HepG2 (cell line): ENCODE results near the gene ZNF548. TPM values are rescaled to one million over a fixed set of nuclear protein-coding genes. Genes with fewer than 3 reads are reported as not detected.

Source experiments
- ADNP ChIP-seq: sonication (generic); formaldehyde crosslinking; IDR thresholded peaks from 2 replicates; pipeline ENCODE4 v1.4.0; 2020; ENCODE audit warnings: missing genetic modification reagents
- ASH2L ChIP-seq: fragments of 300-600, 200-600 bp; sonication (generic); IDR thresholded peaks from 2 replicates; pipeline ENCODE4 v1.7.0; 2017; ENCODE audit warnings: low read depth, mild to moderate bottlenecking, moderate library complexity, mixed read lengths, low read length; ENCODE audit not compliant: insufficient read length
- ETV5 ChIP-seq: IDR thresholded peaks from 2 replicates; pipeline ENCODE4 v1.6.1; 2018; ENCODE audit warnings: missing biosample characterization, missing genetic modification reagents, inconsistent platforms, borderline replicate concordance
- KDM6A ChIP-seq: IDR thresholded peaks from 2 replicates; pipeline ENCODE4 v1.6.1; 2016; ENCODE audit warnings: low read depth
- MTF2 ChIP-seq: sonication (generic); formaldehyde crosslinking; IDR thresholded peaks from 2 replicates; pipeline ENCODE4 v1.5.0; 2020; ENCODE audit warnings: missing genetic modification reagents, borderline replicate concordance
- SMAD9 ChIP-seq: sonication (generic); formaldehyde crosslinking; IDR thresholded peaks from 2 replicates; pipeline ENCODE4 v1.5.1; 2020; ENCODE audit warnings: mild to moderate bottlenecking, missing genetic modification reagents
- ZNF367 ChIP-seq: sonication (generic); formaldehyde crosslinking; IDR thresholded peaks from 2 replicates; pipeline ENCODE4 v1.4.0; 2020; ENCODE audit warnings: missing genetic modification reagents, borderline replicate concordance
- ZNF557 ChIP-seq: sonication (generic); formaldehyde crosslinking; IDR thresholded peaks from 2 replicates; pipeline ENCODE4 v1.4.0; 2020; ENCODE audit warnings: missing genetic modification reagents
- ZNF839 ChIP-seq: sonication (generic); formaldehyde crosslinking; IDR thresholded peaks from 2 replicates; pipeline ENCODE4 v1.4.0; 2020; ENCODE audit warnings: missing genetic modification reagents, mild to moderate bottlenecking, borderline replicate concordance
- polyA plus RNA-seq, 8 experiments: library from polyadenylated mRNA; depleted of rRNA in 3 of 8; stranded (reverse) in 7 of 8; unstranded in 1 of 8; fragments of >200 nt; fragmentation: Illumina TruSeq in 4 of 8; extraction: Trizol in 4 of 8; gene quantifications; 2 replicates each; pipeline versions ENCODE4 v1.2.1 to v1.2.3, GENCODE V29; 2011 to 2016; ENCODE audit warnings: low read depth in 4 of 8, missing spikeins in 1 of 8, mixed read lengths in 1 of 8; ENCODE audit not compliant: insufficient read depth in 1 of 8
- total RNA-seq, 5 experiments: library from RNA; depleted of rRNA; stranded (reverse); fragments of >200 nt; fragmentation: Illumina TruSeq; extraction: Trizol; gene quantifications; 2 replicates each; pipeline ENCODE4 v1.2.3, GENCODE V29; 2016; ENCODE audit warnings: low read depth in 1 of 5
- TF ChIP-seq, protein P1 (sequence below): sonication (generic); formaldehyde crosslinking; IDR thresholded peaks from 2 replicates; pipeline ENCODE4 v1.8.1; 2022; ENCODE audit warnings: mild to moderate bottlenecking, missing genetic modification reagents
- TF ChIP-seq, protein P2 (sequence below): sonication (generic); formaldehyde crosslinking; IDR thresholded peaks from 2 replicates; pipeline ENCODE4 v1.5.0; 2020; ENCODE audit warnings: missing genetic modification reagents
- TF ChIP-seq, protein P3 (sequence below), 2 experiments: sonication (generic) in 1 of 2; formaldehyde crosslinking in 1 of 2; IDR thresholded peaks; 2 replicates each; pipeline versions ENCODE4 v1.4.0 to v1.6.1; 2018 to 2020; ENCODE audit warnings: missing genetic modification reagents in 2 of 2, borderline replicate concordance in 1 of 2, low read depth in 1 of 2, mild to moderate bottlenecking in 1 of 2, missing biosample characterization in 1 of 2
- TF ChIP-seq, protein P4 (sequence below): sonication (generic); formaldehyde crosslinking; IDR thresholded peaks from 2 replicates; pipeline ENCODE4 v1.4.0; 2020; ENCODE audit warnings: low read depth, mild to moderate bottlenecking, missing genetic modification reagents
- TF ChIP-seq, protein P5 (sequence below): sonication (generic); formaldehyde crosslinking; conservative IDR thresholded peaks from 2 replicates; pipeline ENCODE4 v1.4.0; 2020; ENCODE audit warnings: missing genetic modification reagents
- TF ChIP-seq, protein P6 (sequence below): sonication (generic); formaldehyde crosslinking; conservative IDR thresholded peaks from 2 replicates; pipeline ENCODE4 v1.4.0; 2020; ENCODE audit warnings: mild to moderate bottlenecking, missing genetic modification reagents, moderate library complexity
- TF ChIP-seq, protein P7 (sequence below): sonication (generic); formaldehyde crosslinking; IDR thresholded peaks from 2 replicates; pipeline ENCODE4 v1.4.0; 2020; ENCODE audit warnings: missing genetic modification reagents

Gene ZNF548
- total and polyA plus RNA-seq, 2 of the 13 experiments (the other 11 are each of a cell fraction or from before 2014, with no cell fraction given) = 19.6 to 24.9 TPM

DNA sequence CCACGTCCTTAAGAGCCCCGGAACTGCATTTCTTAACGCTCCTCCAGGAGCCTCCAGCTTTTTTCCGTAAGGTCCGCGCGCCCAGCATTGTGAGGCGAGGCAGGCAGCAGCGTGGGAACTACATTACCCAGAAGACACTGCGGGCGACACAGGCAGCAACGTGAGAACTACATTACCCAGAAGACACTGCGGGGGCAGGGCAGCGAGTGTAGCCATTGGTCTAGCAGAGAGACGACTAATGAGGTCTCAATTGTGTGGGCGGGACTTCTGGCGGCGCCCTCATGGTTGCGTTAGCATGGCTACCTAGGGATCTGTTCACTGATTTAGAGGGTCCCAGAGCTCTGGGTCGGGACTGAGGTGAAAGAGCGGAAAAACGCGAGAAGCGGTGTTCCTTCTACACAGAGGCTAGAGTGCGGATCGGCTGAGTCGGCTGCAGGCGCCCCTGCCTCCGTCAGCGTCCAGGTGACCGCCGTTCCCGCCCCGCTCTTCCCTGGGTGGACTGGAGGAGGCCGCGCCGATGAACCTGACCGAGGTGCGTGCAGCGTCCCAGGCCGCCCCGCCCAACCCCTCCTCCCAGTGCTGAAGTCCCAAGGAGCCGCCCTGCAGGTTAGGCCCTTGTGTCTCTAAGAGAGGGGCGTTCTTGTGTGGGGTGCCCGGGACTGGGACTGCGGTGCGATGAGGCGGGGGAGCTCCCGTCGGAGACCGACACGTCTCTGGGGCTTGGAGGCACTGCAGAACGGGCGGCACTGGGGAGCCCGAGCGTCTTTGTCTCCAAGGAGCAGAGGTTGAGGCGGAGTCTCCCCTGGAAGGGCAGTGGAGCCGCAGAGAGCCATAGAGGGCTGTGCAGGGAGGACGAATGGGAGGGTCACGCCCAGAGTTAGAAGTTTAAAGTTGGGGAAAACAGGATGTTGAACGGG is 45.7 kb downstream of the ZNF548 start, which contains the start of gene ZNF749 (continued):
- TF ChIP-seq, protein P1, sequence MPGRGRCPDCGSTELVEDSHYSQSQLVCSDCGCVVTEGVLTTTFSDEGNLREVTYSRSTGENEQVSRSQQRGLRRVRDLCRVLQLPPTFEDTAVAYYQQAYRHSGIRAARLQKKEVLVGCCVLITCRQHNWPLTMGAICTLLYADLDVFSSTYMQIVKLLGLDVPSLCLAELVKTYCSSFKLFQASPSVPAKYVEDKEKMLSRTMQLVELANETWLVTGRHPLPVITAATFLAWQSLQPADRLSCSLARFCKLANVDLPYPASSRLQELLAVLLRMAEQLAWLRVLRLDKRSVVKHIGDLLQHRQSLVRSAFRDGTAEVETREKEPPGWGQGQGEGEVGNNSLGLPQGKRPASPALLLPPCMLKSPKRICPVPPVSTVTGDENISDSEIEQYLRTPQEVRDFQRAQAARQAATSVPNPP (CRISPR knock-in tag) = no peak
- TF ChIP-seq, protein P2, sequence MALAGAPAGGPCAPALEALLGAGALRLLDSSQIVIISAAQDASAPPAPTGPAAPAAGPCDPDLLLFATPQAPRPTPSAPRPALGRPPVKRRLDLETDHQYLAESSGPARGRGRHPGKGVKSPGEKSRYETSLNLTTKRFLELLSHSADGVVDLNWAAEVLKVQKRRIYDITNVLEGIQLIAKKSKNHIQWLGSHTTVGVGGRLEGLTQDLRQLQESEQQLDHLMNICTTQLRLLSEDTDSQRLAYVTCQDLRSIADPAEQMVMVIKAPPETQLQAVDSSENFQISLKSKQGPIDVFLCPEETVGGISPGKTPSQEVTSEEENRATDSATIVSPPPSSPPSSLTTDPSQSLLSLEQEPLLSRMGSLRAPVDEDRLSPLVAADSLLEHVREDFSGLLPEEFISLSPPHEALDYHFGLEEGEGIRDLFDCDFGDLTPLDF = 0 out of 2 replicates have a peak, but pooled peaks have one; percentile 65
- TF ChIP-seq KDM6A = no peak
- 0 out of 2 replicates have a peak, but pooled peaks have one; percentile 49 for TF ChIP-seq ZNF367 (CRISPR knock-in tag)
- no peak for TF ChIP-seq ADNP (CRISPR knock-in tag)
- TF ChIP-seq MTF2 (CRISPR knock-in tag) = no peak
- TF ChIP-seq ZNF839 (CRISPR knock-in tag) = no peak
- TF ChIP-seq, protein P3, sequence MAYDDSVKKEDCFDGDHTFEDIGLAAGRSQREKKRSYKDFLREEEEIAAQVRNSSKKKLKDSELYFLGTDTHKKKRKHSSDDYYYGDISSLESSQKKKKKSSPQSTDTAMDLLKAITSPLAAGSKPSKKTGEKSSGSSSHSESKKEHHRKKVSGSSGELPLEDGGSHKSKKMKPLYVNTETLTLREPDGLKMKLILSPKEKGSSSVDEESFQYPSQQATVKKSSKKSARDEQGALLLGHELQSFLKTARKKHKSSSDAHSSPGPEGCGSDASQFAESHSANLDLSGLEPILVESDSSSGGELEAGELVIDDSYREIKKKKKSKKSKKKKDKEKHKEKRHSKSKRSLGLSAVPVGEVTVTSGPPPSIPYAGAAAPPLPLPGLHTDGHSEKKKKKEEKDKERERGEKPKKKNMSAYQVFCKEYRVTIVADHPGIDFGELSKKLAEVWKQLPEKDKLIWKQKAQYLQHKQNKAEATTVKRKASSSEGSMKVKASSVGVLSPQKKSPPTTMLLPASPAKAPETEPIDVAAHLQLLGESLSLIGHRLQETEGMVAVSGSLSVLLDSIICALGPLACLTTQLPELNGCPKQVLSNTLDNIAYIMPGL (CRISPR knock-in tag; IDR thresholded peaks at IDR 0.05; ENCODE audit: borderline replicate concordance in 1 of 2, low read depth in 1 of 2) = peak; percentile 24 to 84; a peak in 3 of 4 replicates
- TF ChIP-seq, protein P4, sequence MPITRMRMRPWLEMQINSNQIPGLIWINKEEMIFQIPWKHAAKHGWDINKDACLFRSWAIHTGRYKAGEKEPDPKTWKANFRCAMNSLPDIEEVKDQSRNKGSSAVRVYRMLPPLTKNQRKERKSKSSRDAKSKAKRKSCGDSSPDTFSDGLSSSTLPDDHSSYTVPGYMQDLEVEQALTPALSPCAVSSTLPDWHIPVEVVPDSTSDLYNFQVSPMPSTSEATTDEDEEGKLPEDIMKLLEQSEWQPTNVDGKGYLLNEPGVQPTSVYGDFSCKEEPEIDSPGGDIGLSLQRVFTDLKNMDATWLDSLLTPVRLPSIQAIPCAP = no peak
- no peak for TF ChIP-seq SMAD9 (CRISPR knock-in tag)
- TF ChIP-seq, protein P5, sequence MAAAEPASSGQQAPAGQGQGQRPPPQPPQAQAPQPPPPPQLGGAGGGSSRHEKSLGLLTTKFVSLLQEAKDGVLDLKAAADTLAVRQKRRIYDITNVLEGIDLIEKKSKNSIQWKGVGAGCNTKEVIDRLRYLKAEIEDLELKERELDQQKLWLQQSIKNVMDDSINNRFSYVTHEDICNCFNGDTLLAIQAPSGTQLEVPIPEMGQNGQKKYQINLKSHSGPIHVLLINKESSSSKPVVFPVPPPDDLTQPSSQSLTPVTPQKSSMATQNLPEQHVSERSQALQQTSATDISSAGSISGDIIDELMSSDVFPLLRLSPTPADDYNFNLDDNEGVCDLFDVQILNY (CRISPR knock-in tag) = no peak; the same call in 1 of the 2 replicates
- TF ChIP-seq ETV5 (CRISPR knock-in tag) = no peak; the same call in 1 of the 2 replicates
- TF ChIP-seq, protein P6, sequence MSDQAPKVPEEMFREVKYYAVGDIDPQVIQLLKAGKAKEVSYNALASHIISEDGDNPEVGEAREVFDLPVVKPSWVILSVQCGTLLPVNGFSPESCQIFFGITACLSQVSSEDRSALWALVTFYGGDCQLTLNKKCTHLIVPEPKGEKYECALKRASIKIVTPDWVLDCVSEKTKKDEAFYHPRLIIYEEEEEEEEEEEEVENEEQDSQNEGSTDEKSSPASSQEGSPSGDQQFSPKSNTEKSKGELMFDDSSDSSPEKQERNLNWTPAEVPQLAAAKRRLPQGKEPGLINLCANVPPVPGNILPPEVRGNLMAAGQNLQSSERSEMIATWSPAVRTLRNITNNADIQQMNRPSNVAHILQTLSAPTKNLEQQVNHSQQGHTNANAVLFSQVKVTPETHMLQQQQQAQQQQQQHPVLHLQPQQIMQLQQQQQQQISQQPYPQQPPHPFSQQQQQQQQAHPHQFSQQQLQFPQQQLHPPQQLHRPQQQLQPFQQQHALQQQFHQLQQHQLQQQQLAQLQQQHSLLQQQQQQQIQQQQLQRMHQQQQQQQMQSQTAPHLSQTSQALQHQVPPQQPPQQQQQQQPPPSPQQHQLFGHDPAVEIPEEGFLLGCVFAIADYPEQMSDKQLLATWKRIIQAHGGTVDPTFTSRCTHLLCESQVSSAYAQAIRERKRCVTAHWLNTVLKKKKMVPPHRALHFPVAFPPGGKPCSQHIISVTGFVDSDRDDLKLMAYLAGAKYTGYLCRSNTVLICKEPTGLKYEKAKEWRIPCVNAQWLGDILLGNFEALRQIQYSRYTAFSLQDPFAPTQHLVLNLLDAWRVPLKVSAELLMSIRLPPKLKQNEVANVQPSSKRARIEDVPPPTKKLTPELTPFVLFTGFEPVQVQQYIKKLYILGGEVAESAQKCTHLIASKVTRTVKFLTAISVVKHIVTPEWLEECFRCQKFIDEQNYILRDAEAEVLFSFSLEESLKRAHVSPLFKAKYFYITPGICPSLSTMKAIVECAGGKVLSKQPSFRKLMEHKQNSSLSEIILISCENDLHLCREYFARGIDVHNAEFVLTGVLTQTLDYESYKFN (CRISPR knock-in tag) = 0 out of 2 replicates have a peak, but pooled peaks have one; percentile 27
- TF ChIP-seq, protein P7, sequence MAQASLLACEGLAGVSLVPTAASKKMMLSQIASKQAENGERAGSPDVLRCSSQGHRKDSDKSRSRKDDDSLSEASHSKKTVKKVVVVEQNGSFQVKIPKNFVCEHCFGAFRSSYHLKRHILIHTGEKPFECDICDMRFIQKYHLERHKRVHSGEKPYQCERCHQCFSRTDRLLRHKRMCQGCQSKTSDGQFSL = no peak
- TF ChIP-seq ZNF557 (CRISPR knock-in tag) = no peak
- TF ChIP-seq ASH2L = peak; percentile 73
